Measurements from ENCODE around the gene PARD6B. TPM values are rescaled to one million over a fixed set of nuclear protein-coding genes. Genes with fewer than 3 reads are reported as not detected.

Gene PARD6B
- total and polyA plus RNA-seq, 2 of the 13 experiments (the other 11 are each of a cell fraction or from before 2014, with no cell fraction given) = 6.9 to 22.2 TPM

- 0 out of 2 replicates have a peak, but pooled peaks have one; percentile 26 for TF ChIP-seq HOMEZ (CRISPR knock-in tag; IDR thresholded peaks at IDR 0.05; ENCODE audit: low read depth)
- no peak for TF ChIP-seq ATF2 (CRISPR knock-in tag; IDR thresholded peaks at IDR 0.05)
- no peak for TF ChIP-seq KDM1A (CRISPR knock-in tag; IDR thresholded peaks at IDR 0.05)
- no peak for TF ChIP-seq IRX3 (CRISPR knock-in tag; IDR thresholded peaks at IDR 0.05; ENCODE audit: borderline replicate concordance, low read depth)
- no peak for TF ChIP-seq DNMT3B (CRISPR knock-in tag; conservative IDR thresholded peaks at IDR 0.05)
- TF ChIP-seq, protein P1, sequence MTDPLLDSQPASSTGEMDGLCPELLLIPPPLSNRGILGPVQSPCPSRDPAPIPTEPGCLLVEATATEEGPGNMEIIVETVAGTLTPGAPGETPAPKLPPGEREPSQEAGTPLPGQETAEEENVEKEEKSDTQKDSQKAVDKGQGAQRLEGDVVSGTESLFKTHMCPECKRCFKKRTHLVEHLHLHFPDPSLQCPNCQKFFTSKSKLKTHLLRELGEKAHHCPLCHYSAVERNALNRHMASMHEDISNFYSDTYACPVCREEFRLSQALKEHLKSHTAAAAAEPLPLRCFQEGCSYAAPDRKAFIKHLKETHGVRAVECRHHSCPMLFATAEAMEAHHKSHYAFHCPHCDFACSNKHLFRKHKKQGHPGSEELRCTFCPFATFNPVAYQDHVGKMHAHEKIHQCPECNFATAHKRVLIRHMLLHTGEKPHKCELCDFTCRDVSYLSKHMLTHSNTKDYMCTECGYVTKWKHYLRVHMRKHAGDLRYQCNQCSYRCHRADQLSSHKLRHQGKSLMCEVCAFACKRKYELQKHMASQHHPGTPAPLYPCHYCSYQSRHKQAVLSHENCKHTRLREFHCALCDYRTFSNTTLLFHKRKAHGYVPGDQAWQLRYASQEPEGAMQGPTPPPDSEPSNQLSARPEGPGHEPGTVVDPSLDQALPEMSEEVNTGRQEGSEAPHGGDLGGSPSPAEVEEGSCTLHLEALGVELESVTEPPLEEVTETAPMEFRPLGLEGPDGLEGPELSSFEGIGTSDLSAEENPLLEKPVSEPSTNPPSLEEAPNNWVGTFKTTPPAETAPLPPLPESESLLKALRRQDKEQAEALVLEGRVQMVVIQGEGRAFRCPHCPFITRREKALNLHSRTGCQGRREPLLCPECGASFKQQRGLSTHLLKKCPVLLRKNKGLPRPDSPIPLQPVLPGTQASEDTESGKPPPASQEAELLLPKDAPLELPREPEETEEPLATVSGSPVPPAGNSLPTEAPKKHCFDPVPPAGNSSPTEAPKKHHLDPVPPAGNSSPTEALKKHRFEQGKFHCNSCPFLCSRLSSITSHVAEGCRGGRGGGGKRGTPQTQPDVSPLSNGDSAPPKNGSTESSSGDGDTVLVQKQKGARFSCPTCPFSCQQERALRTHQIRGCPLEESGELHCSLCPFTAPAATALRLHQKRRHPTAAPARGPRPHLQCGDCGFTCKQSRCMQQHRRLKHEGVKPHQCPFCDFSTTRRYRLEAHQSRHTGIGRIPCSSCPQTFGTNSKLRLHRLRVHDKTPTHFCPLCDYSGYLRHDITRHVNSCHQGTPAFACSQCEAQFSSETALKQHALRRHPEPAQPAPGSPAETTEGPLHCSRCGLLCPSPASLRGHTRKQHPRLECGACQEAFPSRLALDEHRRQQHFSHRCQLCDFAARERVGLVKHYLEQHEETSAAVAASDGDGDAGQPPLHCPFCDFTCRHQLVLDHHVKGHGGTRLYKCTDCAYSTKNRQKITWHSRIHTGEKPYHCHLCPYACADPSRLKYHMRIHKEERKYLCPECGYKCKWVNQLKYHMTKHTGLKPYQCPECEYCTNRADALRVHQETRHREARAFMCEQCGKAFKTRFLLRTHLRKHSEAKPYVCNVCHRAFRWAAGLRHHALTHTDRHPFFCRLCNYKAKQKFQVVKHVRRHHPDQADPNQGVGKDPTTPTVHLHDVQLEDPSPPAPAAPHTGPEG (CRISPR knock-in tag; IDR thresholded peaks at IDR 0.05) = no peak
- TF ChIP-seq U2AF2 (IDR thresholded peaks at IDR 0.05; ENCODE audit: low read depth, low read length) = no peak
- no peak for TF ChIP-seq HNF1A (IDR thresholded peaks at IDR 0.05; ENCODE audit: low read depth)
- no peak for TF ChIP-seq HNF1A (CRISPR knock-in tag; IDR thresholded peaks at IDR 0.05; ENCODE audit: borderline replicate concordance)
- no peak for TF ChIP-seq RORA (CRISPR knock-in tag; IDR thresholded peaks at IDR 0.05)
- TF ChIP-seq PRDM15 (CRISPR knock-in tag; IDR thresholded peaks at IDR 0.05) = no peak
- no peak; the same call in 1 of the 2 replicates for TF ChIP-seq ETV6 (CRISPR knock-in tag; conservative IDR thresholded peaks at IDR 0.05)
Measured at GRCh38 chr20:50713657-50714101, 17.7 kb upstream of the PARD6B start (continued).

Data from HepG2 (cell line).